ENCODE results near the gene KMT2C.
A peak's percentile ranks its signal among the peaks of the same experiment; 100 is the strongest.
"Not testable (repeated sequence)": the region's sequence is repeated elsewhere in the genome, so short reads cannot be mapped to it uniquely, and the experiment has no call there.

KMT2C gene

GRCh38 chr7:152402384-152403250 lies 33.2 kb downstream of the KMT2C start:
- DNase-seq, result no peak

- no peak for DNase-seq
These were observed 36.5 kb downstream of the KMT2C start for GRCh38 chr7:152399344-152399743.

GRCh38 chr7:152395112-152395511 lies 40.7 kb downstream of the KMT2C start:
- no peak for DNase-seq

GRCh38 chr7:152394214-152394613 lies 41.6 kb downstream of the KMT2C start:
- DNase-seq, result not testable (repeated sequence)

- no peak for DNase-seq
These were observed 43.5 kb downstream of the KMT2C start for GRCh38 chr7:152392254-152392653.

GRCh38 chr7:152386136-152386764 lies 49.6 kb downstream of the KMT2C start:
- not testable (repeated sequence) for DNase-seq

GRCh38 chr7:152384235-152385200 lies 51.3 kb downstream of the KMT2C start:
- not testable (repeated sequence) for DNase-seq

GRCh38 chr7:152383341-152384234 lies 52.2 kb downstream of the KMT2C start:
- no peak for DNase-seq

- DNase-seq, result peak; percentile 21
These were observed 53.6 kb downstream of the KMT2C start for GRCh38 chr7:152382244-152382643.

GRCh38 chr7:152380931-152381578 lies 54.7 kb downstream of the KMT2C start:
- DNase-seq, result not testable (repeated sequence)

- not testable (repeated sequence) for DNase-seq
These were observed 57.3 kb downstream of the KMT2C start for GRCh38 chr7:152378497-152378896.

GRCh38 chr7:152376716-152377484 lies 58.9 kb downstream of the KMT2C start:
- DNase-seq, result not testable (repeated sequence)

- no peak for DNase-seq
These were observed 65.5 kb downstream of the KMT2C start for GRCh38 chr7:152370297-152370696.

- no peak for DNase-seq
These were observed 66.3 kb downstream of the KMT2C start for GRCh38 chr7:152369518-152369917.

GRCh38 chr7:152367170-152367569 lies 68.6 kb downstream of the KMT2C start:
- DNase-seq, result no peak

GRCh38 chr7:152366662-152367061 lies 69.1 kb downstream of the KMT2C start:
- no peak for DNase-seq

GRCh38 chr7:152365982-152366603 lies 69.7 kb downstream of the KMT2C start:
- no peak for DNase-seq

- DNase-seq, result no peak
These were observed 72.0 kb downstream of the KMT2C start for GRCh38 chr7:152363798-152364197.

GRCh38 chr7:152362128-152362926 lies 73.5 kb downstream of the KMT2C start:
- no peak for DNase-seq

All from activated CD4-positive, alpha-beta T cell treated with anti-CD3 and anti-CD28 coated beads, Interleukin-2, Interleukin-6, amounts not matched to agents 100 ng/mL and 50 ng/mL, durations not matched to agents 16 hours and 8 hours (primary cell).